B cell (primary cell): ENCODE measurements around the gene HSD17B1. TPM values are rescaled to one million over a fixed set of nuclear protein-coding genes. Genes with fewer than 3 reads are reported as not detected.

Experiments
- ATAC-seq: fragments of 200-7000 bp; cut with Tn5 transposase; one replicate; pipeline ENCODE4 v1.10.0; 2021; ENCODE audit warnings: low read depth, mild to moderate bottlenecking, moderate number of reproducible peaks, moderate library complexity
- CTCF ChIA-PET: fragments of 350-600 bp; sonication (Branson Sonifier 250); formaldehyde crosslinking; loops from one replicate; lab custom pipeline; 2021; ENCODE audit warnings: antibody characterized with exemption, inconsistent platforms; lab: Charles Lee
- POLR2A ChIA-PET: fragments of 350-600 bp; sonication (Branson Sonifier 250); formaldehyde crosslinking; loops from one replicate; lab custom pipeline; 2021; ENCODE audit warnings: antibody characterized with exemption; lab: Charles Lee
- DNase-seq: peaks from one replicate; pipeline ENCODE4 v3.0.0; 2013
- H2AFZ ChIP-seq: 2 replicates; pipeline ENCODE4 v1.6.1; 2012; ENCODE audit warnings: mild to moderate bottlenecking, low read depth, low read length; ENCODE audit not compliant: insufficient read depth, poor library complexity, severe bottlenecking
- H3K27ac ChIP-seq, 2 donors: 1 replicate in 1 of 2; 2 replicates in 1 of 2; pipeline ENCODE4 v1.5.1; 2012 to 2013; ENCODE audit warnings: low read length in 2 of 2, mild to moderate bottlenecking in 2 of 2, moderate library complexity in 1 of 2
- H3K27me3 ChIP-seq, 4 experiments: fragments of 200-600 bp in 1 of 4; sonication (generic) in 1 of 4; replicated peaks in 1 of 4; 1 replicate in 2 of 4; 2 replicates in 2 of 4; pipeline versions ENCODE4 v1.6.1 to v1.7.0; 2013 to 2016; ENCODE audit warnings: low read length in 3 of 4, mild to moderate bottlenecking in 2 of 4, mixed read lengths in 1 of 4, moderate library complexity in 1 of 4; ENCODE audit not compliant: insufficient read depth in 4 of 4, control insufficient read depth in 3 of 4; ENCODE audit errors: control extremely low read depth in 1 of 4
- H3K36me3 ChIP-seq, 2 experiments: replicated peaks in 1 of 2; 1 replicate in 1 of 2; 2 replicates in 1 of 2; pipeline versions ENCODE4 v1.6.1 to v1.7.1; 2013; ENCODE audit warnings: low read length in 1 of 2; ENCODE audit not compliant: insufficient read depth in 2 of 2, control insufficient read depth in 1 of 2; ENCODE audit errors: control extremely low read depth in 1 of 2, extremely low read depth in 1 of 2
- H3K4me1 ChIP-seq, 2 donors: fragments of 200-600 bp in 1 of 2; sonication (generic) in 1 of 2; 1 replicate in 1 of 2; 2 replicates in 1 of 2; pipeline versions ENCODE4 v1.5.1 to v1.6.1; 2013 to 2017; ENCODE audit warnings: low read length in 2 of 2; ENCODE audit not compliant: control insufficient read depth in 2 of 2, insufficient read depth in 2 of 2
- H3K4me2 ChIP-seq: replicated peaks from 2 replicates; pipeline ENCODE3; 2012; ENCODE audit warnings: mild to moderate bottlenecking, low read depth, low read length; ENCODE audit not compliant: poor library complexity, severe bottlenecking
- H3K4me3 ChIP-seq, 5 experiments: fragments of 200-600 bp in 1 of 5; sonication (generic) in 1 of 5; 1 replicate in 3 of 5; 2 replicates in 2 of 5; pipeline versions ENCODE4 v1.5.1 to v1.7.0; 2011 to 2016; ENCODE audit warnings: low read length in 4 of 5, mild to moderate bottlenecking in 4 of 5, low read depth in 2 of 5, control low read depth in 1 of 5, moderate library complexity in 1 of 5; ENCODE audit not compliant: insufficient read depth in 1 of 5; ENCODE audit errors: control extremely low read depth in 1 of 5, extremely low read depth in 1 of 5
- H3K79me2 ChIP-seq: fragments of 200-600 bp; sonication (generic); one replicate; pipeline ENCODE4 v1.6.0; 2016; ENCODE audit warnings: low read length; ENCODE audit not compliant: control insufficient read depth, insufficient read depth
- H3K9ac ChIP-seq: fragments of 200-600 bp; sonication (generic); 2 replicates; pipeline ENCODE4 v1.6.1; 2017; ENCODE audit warnings: mild to moderate bottlenecking, low read length, moderate library complexity
- H3K9me3 ChIP-seq, 3 donors: one replicate each; pipeline versions ENCODE4 v1.6.1 to v1.7.1; 2013; ENCODE audit warnings: low read length in 2 of 3; ENCODE audit not compliant: control insufficient read depth in 2 of 3, insufficient read depth in 1 of 3; ENCODE audit errors: control extremely low read depth in 1 of 3
- H4K20me1 ChIP-seq: 2 replicates; pipeline ENCODE4 v1.6.0; 2012; ENCODE audit warnings: mild to moderate bottlenecking, low read length; ENCODE audit not compliant: insufficient read depth, control insufficient read depth, poor library complexity, severe bottlenecking
- H3K27ac Mint-ChIP-seq: one replicate; pipeline ENCODE4 v1.8.0; 2021; ENCODE audit warnings: mixed read lengths
- H3K27me3 Mint-ChIP-seq: one replicate; pipeline ENCODE4 v1.8.0; 2021; ENCODE audit warnings: mixed read lengths
- H3K4me1 Mint-ChIP-seq: one replicate; pipeline ENCODE4 v1.8.0; 2021; ENCODE audit warnings: mixed read lengths
- H3K4me3 Mint-ChIP-seq: one replicate; pipeline ENCODE4 v1.8.0; 2021; ENCODE audit warnings: mixed read lengths
- H3K9me3 Mint-ChIP-seq: one replicate; pipeline ENCODE4 v1.8.0; 2022; ENCODE audit warnings: mixed read lengths; ENCODE audit not compliant: insufficient read depth
- EZH2 ChIP-seq: IDR thresholded peaks from 2 replicates; pipeline ENCODE4 v1.6.1; 2012; ENCODE audit warnings: borderline replicate concordance, low read depth, mild to moderate bottlenecking, moderate library complexity, low read length; ENCODE audit not compliant: insufficient read depth, poor library complexity, severe bottlenecking
- WGBS: methylation state at CpG from one replicate; pipeline ENCODE4 v1.1.5; 2013; ENCODE audit warnings: missing lambda C conversion rate; ENCODE audit not compliant: insufficient coverage; 5-methylcytosine and 5-hydroxymethylcytosine counted together
- intact Hi-C: fragments of 100-400 bp; cut with micrococcal nuclease; formaldehyde crosslinking; loops from one replicate; pipeline ENCODE4 v1.10.0; 2022
- polyA plus RNA-seq: library from polyadenylated mRNA; depleted of rRNA; stranded (reverse); fragments of >200 nt; gene quantifications from 2 replicates; pipeline ENCODE4 v1.2.3, GENCODE V29; 2012
- total RNA-seq, 2 donors: library from RNA; stranded (reverse); fragments of 120-200 nt in 1 of 2; gene quantifications; 1 replicate in 1 of 2; 2 replicates in 1 of 2; pipeline versions ENCODE4 v1.2.3 to v1.2.4, GENCODE V29; 2013 to 2022
- TF ChIP-seq, protein P1 (sequence below): fragments of 200-600 bp; IDR thresholded peaks from one replicate; pipeline ENCODE4 v1.8.0; 2022; ENCODE audit warnings: antibody characterized with exemption, mild to moderate bottlenecking

The HSD17B1 gene
- total and polyA plus RNA-seq, 2 donors (not counting 1 experiment from before 2014, with no cell fraction given): 1.3 to 3.3 TPM

- H3K4me1 ChIP-seq: peaks cover 0 to 7% of the 10 kb centered on the region in 2 donors
- peaks cover 0 to 59% of the 10 kb centered on the region in 2 experiments for H3K36me3 ChIP-seq
- H3K27me3 Mint-ChIP-seq: no peaks in the 10 kb centered on the region
- DNase-seq (no peak), ATAC-seq (no peak)
- 34% methylated on average over 7 of the region's 9 CpGs for WGBS
- intact Hi-C loops: loop anchor here (5.0 kb wide), 1 partner anchor 111 kb away; no protein-coding TSS in a partner anchor
- H3K79me2 ChIP-seq: no peaks in the 10 kb centered on the region
- no peak for TF ChIP-seq EZH2
- TF ChIP-seq, protein P1, sequence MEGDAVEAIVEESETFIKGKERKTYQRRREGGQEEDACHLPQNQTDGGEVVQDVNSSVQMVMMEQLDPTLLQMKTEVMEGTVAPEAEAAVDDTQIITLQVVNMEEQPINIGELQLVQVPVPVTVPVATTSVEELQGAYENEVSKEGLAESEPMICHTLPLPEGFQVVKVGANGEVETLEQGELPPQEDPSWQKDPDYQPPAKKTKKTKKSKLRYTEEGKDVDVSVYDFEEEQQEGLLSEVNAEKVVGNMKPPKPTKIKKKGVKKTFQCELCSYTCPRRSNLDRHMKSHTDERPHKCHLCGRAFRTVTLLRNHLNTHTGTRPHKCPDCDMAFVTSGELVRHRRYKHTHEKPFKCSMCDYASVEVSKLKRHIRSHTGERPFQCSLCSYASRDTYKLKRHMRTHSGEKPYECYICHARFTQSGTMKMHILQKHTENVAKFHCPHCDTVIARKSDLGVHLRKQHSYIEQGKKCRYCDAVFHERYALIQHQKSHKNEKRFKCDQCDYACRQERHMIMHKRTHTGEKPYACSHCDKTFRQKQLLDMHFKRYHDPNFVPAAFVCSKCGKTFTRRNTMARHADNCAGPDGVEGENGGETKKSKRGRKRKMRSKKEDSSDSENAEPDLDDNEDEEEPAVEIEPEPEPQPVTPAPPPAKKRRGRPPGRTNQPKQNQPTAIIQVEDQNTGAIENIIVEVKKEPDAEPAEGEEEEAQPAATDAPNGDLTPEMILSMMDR: no peak
- H3K4me1 Mint-ChIP-seq: peaks cover 3% of the 10 kb centered on the region
- H4K20me1 ChIP-seq: no peaks in the 10 kb centered on the region
- no peak overlapping the region for H3K4me2 ChIP-seq
- ChIA-PET CTCF (interaction anchor here (0.6 to 5.7 kb wide), 32 partner anchors 9 to 267 kb away, joined by 3 to 70 read pairs (median 4); partner anchors contain the start of genes CAVIN1, NAGLU and STAT3), POLR2A (no interaction called here)
- H3K9me3 Mint-ChIP-seq: no peaks in the 10 kb centered on the region
- no peak overlapping the region for H2AFZ ChIP-seq
- H3K9ac ChIP-seq: no peak overlapping the region
- H3K27me3 ChIP-seq: no peaks in the 10 kb centered on the region
- no peak overlapping the region for H3K27ac Mint-ChIP-seq
- no peak overlapping the region for H3K4me3 Mint-ChIP-seq
- H3K4me3 ChIP-seq: no peak overlapping the region
- H3K9me3 ChIP-seq: no peaks in the 10 kb centered on the region
- H3K27ac ChIP-seq: no peak overlapping the region
Measured at GRCh38 chr17:42518046-42518754, 34.5 kb upstream of the HSD17B1 start.
